ENCODE data around the gene STK25.

Gene STK25

DNA sequence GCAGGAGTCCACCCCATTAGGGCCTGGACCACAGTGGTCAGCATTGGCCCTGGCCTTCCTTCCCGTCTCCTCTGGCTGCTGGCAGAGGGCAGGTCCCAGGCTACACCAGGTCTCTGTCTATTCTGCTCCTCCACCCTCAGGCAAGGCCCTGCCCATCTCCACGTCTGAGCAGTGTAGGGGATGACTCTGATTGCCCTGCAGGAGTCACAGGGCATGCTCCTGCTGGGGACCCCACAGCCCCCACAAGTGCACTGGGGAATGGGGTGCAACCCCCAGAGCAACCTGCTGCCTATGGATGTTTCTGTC, 40.0 kb downstream of the STK25 start:
- TF ChIP-seq, protein P1, sequence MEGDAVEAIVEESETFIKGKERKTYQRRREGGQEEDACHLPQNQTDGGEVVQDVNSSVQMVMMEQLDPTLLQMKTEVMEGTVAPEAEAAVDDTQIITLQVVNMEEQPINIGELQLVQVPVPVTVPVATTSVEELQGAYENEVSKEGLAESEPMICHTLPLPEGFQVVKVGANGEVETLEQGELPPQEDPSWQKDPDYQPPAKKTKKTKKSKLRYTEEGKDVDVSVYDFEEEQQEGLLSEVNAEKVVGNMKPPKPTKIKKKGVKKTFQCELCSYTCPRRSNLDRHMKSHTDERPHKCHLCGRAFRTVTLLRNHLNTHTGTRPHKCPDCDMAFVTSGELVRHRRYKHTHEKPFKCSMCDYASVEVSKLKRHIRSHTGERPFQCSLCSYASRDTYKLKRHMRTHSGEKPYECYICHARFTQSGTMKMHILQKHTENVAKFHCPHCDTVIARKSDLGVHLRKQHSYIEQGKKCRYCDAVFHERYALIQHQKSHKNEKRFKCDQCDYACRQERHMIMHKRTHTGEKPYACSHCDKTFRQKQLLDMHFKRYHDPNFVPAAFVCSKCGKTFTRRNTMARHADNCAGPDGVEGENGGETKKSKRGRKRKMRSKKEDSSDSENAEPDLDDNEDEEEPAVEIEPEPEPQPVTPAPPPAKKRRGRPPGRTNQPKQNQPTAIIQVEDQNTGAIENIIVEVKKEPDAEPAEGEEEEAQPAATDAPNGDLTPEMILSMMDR (conservative IDR thresholded peaks at IDR 0.05; ENCODE audit: low read depth, low read length) = no peak
- no peak for DNase-seq (ENCODE audit: low read depth)
- H3K4me3 ChIP-seq (ENCODE audit: low read length) = no peak overlapping the region

DNA sequence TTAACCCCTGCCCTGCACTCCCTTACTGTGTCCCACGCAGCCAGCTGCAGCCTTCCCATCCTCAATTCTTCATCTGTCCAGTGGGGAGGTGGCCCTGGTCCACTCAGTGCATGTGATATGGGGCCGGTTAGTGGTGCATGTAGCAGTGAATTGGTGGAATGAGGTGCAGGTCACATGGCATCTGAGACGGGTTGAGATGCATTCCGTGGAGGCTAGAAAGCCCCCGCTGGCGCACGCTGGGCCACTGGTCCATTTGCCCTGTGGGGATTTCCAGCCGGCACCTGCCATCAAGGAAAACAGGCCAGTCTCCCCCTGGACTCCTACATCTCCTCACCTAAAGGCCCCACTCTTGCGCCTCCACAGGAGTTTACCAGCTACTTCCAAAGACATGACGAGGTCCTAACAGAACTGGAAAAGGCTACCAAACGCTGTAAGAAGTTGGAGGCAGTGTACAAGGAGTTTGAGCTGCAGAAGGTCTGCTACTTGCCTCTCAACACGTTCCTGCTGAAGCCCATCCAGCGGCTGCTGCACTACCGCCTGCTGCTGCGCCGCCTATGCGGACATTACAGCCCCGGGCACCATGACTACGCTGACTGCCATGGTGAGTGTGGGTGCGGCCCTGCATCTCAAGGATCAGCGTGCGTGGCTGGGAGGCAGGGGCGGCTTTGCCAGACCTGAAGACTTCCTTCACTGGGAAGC, 40.5 kb downstream of the STK25 start:
- no peak overlapping the region for H3K4me3 ChIP-seq (ENCODE audit: low read length)
- DNase-seq (ENCODE audit: low read depth) = no peak
- TF ChIP-seq, protein P1 (conservative IDR thresholded peaks at IDR 0.05; ENCODE audit: low read depth, low read length) = no peak

DNA sequence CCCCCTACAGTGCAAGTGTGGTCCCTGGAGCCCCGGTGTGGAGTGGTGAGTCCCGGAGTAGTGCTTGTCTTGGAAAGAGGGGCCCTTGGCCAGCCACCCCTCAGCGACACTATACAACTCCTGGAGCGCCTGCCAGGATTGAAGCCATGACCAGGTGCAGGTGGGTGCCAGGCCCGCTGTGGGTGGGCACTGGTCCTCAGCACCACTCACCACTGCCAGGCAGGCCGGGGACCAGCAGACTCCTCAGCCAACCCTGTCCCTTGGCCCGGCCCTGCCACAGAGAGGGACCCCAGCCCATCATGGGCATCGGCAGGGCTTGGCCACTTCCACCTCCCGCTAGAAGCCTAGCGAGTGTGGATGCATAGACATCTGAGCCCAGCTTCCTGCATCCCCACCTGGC, 42.2 kb downstream of the STK25 start:
- TF ChIP-seq, protein P1 (conservative IDR thresholded peaks at IDR 0.05; ENCODE audit: low read depth, low read length) = no peak
- H3K4me3 ChIP-seq (ENCODE audit: low read length) = no peak overlapping the region
- DNase-seq (ENCODE audit: low read depth) = no peak

DNA sequence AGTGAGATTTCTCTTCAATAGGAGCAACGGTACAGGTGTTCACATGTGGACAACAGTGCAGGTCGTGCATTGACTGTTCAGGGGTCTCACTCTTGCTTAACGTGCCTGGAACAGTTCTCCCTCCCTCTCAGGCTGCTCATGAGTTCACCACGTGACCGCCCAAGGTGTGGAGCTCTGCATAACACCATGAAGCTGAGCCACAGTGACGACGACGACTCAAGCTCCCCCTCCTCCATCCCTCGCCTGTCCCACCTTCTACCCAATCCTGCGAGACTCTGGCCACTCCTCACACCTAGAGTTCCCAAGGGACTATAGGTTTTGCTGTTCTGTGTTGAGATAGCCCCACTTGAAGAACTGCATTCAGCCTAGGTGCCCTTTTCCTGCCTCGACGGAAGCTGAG, 42.8 kb downstream of the STK25 start:
- TF ChIP-seq, protein P1 (conservative IDR thresholded peaks at IDR 0.05; ENCODE audit: low read depth, low read length) = no peak
- no peak overlapping the region for H3K4me3 ChIP-seq (ENCODE audit: low read length)
- no peak for DNase-seq (ENCODE audit: low read depth)

DNA sequence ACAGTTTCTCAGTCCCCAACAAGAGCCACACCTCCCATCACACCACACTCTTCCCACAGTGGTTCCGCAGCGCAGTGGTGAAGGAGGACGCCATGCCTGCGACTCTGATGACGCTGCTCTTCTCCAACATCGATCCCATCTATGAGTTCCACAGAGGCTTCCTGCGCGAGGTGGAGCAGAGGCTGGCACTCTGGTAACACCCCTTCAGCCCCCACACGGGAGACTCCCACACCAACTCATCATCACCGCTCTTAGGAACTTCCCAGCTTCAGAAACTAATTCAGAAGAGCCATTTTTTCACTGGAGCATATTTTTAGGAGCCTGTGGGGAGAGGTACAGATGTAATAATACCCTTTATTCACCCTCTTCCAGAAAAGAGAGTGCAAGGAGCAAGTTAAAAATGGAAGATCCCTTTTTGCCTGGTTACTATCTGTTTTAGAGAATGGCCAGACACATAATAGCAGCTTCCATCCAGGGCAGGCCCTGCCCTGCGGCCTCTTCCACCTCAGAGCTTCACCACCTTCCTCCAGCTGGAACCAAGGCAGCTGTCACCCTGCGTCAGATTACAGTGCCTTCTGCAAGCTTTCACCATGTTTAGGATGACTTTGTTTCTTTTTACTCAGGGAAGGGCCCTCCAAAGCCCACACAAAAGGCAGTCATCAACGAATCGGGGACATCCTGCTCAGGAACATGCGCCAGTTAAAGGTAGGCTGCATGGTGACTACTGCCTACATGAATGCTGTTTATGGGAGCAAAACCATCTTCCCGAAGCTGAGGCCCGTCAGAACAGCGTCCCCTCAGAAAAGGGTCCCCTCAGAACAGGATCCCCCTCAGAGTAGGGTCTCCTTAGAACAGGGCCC, 44.9 kb downstream of the STK25 start:
- no peak for DNase-seq (ENCODE audit: low read depth)
- TF ChIP-seq, protein P1 (conservative IDR thresholded peaks at IDR 0.05; ENCODE audit: low read depth, low read length) = no peak
- no peak overlapping the region for H3K4me3 ChIP-seq (ENCODE audit: low read length)

DNA sequence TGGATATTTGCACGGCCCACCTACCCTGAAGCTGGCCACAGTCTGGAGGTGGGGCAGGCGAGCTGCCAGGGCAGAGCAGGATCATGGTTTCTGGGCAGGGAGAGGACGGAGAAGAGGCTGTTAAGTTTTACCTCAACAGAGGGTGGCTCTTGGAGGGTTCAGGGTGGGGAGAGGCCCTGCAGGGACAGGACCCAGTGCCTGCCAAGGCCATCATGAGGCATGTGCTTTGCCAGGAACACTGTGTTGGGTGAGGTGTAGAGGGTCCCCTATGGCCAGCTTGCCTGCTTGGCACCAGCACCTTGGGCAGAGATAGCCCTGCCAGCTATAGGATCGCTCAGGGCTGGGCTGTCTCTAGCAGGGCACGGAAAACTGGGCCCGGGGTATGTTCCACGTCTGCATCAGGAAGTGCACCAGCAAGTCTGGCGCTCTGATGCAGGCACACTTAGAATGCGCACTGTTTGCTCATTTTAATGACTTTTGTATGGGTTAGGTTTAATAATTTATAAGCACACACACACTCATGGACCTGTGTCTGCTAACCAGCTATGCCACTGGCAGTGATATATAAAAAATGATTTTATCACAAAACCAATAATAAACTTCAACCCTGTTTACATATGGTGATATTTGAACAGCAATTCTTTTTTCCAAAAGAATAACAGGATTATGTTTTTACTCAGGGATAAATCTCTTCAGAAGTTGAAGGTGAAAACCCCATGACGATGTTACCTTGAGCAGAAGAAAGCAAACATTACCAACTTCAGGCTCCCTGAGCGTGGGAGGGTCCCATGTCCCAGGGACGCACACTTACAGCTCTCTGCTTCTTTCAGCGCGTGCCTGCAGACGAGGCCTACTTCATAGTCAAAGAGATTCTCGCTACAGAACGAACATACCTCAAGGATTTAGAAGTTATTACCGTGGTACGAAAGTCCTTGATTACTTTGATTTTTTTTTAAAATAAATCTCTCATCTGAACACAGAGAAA, 46.4 kb downstream of the STK25 start:
- H3K4me3 ChIP-seq (ENCODE audit: low read length) = no peak overlapping the region
- DNase-seq (ENCODE audit: low read depth) = no peak
- TF ChIP-seq, protein P1 (conservative IDR thresholded peaks at IDR 0.05; ENCODE audit: low read depth, low read length) = no peak

Data from retinal pigment epithelial cell (primary cell).